ENCODE data around the gene ELMO3.

Gene ELMO3

DNA sequence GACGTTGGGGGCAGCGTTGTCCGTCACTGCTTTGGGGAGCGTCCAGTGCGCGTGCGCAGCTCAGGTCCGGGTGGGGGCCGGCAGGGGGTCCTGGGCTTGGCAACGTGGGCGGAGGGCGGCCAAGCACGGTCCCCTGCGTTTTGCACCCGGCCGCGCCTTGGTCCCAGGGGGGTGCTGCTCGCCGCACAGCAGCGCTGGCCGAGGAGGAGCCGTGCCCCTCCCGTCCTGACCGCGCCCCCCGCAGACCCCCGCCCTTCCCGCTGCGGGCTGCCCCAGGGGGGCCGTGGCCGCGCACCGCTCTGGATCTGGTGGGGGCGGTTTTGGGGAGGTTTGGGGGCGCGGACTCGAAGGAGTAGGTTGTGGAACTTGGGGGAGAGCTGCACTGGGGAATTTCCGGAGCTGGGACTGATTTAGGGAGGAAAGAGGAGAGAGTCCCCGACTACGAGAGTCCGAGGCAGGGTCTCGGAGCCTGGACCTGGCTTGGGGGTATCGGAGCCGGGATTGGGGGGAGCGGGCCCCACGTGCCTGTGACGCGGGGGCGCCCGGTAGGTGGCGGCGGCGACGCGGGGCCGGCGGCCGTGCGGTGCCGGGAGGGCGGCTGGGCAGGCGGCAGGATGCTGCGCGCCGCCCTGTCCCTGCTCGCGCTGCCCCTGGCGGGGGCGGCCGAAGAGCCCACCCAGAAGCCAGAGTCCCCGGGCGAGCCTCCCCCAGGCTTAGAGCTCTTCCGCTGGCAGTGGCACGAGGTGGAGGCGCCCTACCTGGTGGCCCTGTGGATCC, 49.7 kb downstream of the ELMO3 start, which contains the start of gene SLC9A5:
Gene SLC9A5, plus strand, starts transcription at position 579 of the 777 bp plus-strand sequence. Its CDS starts 36 bp downstream, at position 615.
- peaks cover 29% of the 10 kb centered on the region for H3K4me1 ChIP-seq (ENCODE audit: low read depth, poor library complexity, severe bottlenecking)
- H4K20me1 ChIP-seq (ENCODE audit: insufficient read depth), result no peaks in the 10 kb centered on the region
- H3K27ac ChIP-seq, result no peak within 1 kb of the TSS
- peak within 1 kb of the TSS; percentile 100 for H3K4me2 ChIP-seq
- peaks cover 34% of the 10 kb centered on the region for H3K27me3 ChIP-seq (ENCODE audit: insufficient read depth, low read depth)
- no peaks in the 10 kb centered on the region for H3K36me3 ChIP-seq (ENCODE audit: insufficient read depth)
- no peaks in the 10 kb centered on the region for H3K79me2 ChIP-seq (ENCODE audit: insufficient read depth, low read depth)
- H2AFZ ChIP-seq (ENCODE audit: low read depth), result peak within 1 kb of the TSS; percentile 97
- H3K9ac ChIP-seq, result peak within 1 kb of the TSS; percentile 57; the same call in 1 of the 2 replicates
- no peak within 1 kb of the TSS for H3K4me3 ChIP-seq (IDR thresholded peaks at IDR 0.05; ENCODE audit: insufficient read depth, low read depth, low read length)
- TF ChIP-seq, protein P1, sequence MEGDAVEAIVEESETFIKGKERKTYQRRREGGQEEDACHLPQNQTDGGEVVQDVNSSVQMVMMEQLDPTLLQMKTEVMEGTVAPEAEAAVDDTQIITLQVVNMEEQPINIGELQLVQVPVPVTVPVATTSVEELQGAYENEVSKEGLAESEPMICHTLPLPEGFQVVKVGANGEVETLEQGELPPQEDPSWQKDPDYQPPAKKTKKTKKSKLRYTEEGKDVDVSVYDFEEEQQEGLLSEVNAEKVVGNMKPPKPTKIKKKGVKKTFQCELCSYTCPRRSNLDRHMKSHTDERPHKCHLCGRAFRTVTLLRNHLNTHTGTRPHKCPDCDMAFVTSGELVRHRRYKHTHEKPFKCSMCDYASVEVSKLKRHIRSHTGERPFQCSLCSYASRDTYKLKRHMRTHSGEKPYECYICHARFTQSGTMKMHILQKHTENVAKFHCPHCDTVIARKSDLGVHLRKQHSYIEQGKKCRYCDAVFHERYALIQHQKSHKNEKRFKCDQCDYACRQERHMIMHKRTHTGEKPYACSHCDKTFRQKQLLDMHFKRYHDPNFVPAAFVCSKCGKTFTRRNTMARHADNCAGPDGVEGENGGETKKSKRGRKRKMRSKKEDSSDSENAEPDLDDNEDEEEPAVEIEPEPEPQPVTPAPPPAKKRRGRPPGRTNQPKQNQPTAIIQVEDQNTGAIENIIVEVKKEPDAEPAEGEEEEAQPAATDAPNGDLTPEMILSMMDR (conservative IDR thresholded peaks at IDR 0.05; ENCODE audit: low read depth, low read length), result no peak

DNA sequence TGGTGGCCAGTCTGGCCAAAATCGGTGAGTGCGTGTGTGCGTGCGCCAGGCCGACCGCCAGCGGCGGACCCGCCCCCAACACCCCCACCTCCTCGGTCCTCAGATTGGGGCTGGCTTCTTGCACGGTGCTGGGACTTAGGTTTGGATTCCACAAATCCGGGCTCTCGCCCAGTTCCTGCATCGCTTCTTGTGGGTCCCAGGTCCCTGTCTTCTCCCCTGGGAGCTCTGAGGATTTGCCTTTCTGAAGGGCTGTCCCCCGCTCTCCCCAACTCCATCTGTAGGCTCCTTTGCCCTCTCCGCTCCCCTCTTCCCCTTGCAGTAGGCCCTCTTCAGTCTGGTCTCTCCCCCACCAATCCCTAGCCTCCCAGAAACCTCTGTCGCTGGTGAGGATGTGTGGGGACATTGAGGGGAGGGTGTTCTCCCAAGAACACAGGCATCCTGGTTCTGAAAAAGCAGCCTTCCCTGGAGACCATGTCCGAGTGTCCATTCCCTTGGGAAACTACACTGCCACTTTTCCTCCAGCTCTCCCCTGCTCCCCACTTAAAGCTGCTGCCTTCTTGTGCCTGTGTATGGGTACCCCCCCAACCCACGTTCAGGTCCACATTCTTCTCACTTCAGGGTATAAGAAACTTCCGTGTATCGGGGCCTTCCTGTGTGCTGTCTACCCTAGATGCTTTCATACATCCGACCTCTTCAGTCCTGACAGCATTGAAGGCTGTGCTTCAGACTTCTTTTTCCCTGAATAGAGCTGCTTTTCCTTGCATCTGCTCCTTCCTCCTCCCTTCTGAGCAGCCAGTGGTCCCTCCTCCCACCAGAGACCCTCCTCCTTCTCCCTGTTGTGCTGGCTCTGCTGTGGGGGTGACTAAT, 50.5 kb downstream of the ELMO3 start:
- no peaks in the 10 kb centered on the region for H4K20me1 ChIP-seq (ENCODE audit: insufficient read depth)
- H3K4me3 ChIP-seq (IDR thresholded peaks at IDR 0.05; ENCODE audit: insufficient read depth, low read depth, low read length), result no peak overlapping the region
- peak overlapping the region; percentile 100 for H3K4me2 ChIP-seq
- no peak overlapping the region for H3K27ac ChIP-seq
- H3K27me3 ChIP-seq (ENCODE audit: insufficient read depth, low read depth), result peaks cover 34% of the 10 kb centered on the region
- peak overlapping the region; percentile 97 for H2AFZ ChIP-seq (ENCODE audit: low read depth)
- no peaks in the 10 kb centered on the region for H3K79me2 ChIP-seq (ENCODE audit: insufficient read depth, low read depth)
- H3K9ac ChIP-seq, result peak overlapping the region; percentile 57; the same call in 1 of the 2 replicates
- TF ChIP-seq, protein P1 (conservative IDR thresholded peaks at IDR 0.05; ENCODE audit: low read depth, low read length), result no peak
- H3K4me1 ChIP-seq (ENCODE audit: low read depth, poor library complexity, severe bottlenecking), result peaks cover 23% of the 10 kb centered on the region
- H3K36me3 ChIP-seq (ENCODE audit: insufficient read depth), result no peaks in the 10 kb centered on the region

DNA sequence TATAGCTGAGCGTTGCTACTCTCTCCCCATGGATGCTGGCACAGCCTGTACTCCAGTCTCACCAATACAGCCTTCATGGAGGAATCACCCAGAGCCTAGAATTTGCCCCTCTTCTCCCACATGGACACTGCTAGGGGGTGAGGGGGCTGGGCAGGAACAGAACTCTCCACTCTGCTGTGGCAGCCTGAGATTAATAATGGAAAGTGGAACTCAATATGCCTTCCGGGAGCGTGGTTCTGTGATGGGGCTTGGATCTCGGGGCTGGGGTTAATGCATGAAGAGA, 51.1 kb downstream of the ELMO3 start:
- Histone ChIP-seq H3K9ac (no peak overlapping the region), H3K27ac (no peak overlapping the region), H3K36me3 (ENCODE audit: insufficient read depth) (no peaks in the 10 kb centered on the region), H4K20me1 (ENCODE audit: insufficient read depth) (no peaks in the 10 kb centered on the region), H3K4me3 (IDR thresholded peaks at IDR 0.05; ENCODE audit: insufficient read depth, low read depth, low read length) (no peak overlapping the region), H3K27me3 (ENCODE audit: insufficient read depth, low read depth) (peaks cover 34% of the 10 kb centered on the region), H3K4me1 (ENCODE audit: low read depth, poor library complexity, severe bottlenecking) (peaks cover 18% of the 10 kb centered on the region), H3K79me2 (ENCODE audit: insufficient read depth, low read depth) (no peaks in the 10 kb centered on the region), H3K4me2 (no peak overlapping the region), H2AFZ (ENCODE audit: low read depth) (no peak overlapping the region)
- TF ChIP-seq, protein P1 (conservative IDR thresholded peaks at IDR 0.05; ENCODE audit: low read depth, low read length), result no peak

DNA sequence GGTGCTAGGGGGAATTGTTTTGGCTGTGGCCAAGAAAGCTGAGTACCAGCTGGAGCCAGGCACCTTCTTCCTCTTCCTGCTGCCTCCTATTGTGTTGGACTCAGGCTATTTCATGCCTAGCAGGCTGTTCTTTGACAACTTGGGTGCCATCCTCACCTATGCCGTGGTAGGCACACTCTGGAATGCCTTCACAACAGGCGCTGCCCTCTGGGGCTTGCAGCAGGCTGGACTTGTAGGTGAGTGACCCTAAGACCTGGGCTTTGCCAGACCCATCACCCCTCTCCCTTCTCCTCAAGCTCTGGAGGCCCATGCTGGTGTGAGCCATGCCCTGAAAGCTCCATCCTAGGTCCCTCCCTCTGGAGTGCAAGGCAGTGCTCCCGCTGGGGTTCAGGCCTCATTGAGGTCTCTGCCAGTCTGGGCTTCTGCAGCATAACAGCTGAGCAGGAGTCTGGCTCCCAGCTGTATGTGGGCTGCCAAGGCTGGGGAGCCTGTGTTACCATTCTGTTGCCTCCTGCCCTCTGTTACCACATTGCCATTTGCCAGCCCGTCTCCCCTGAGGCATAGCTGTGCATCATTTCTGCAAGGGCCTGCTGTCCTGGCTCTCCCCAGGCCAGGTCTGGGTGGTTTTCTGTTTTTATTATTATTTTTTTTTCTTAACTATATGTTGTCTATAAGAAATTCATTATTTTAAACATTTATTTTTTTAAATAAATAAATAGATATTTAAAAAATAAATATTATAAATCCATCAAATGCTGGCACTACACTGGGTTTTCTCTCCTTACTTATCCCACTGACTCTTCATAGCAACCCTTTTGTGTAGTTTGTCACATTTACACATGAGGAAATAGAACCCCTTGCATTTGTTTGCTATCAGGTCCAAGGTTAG, 53.9 kb downstream of the ELMO3 start:
- no peak overlapping the region for H3K4me3 ChIP-seq (IDR thresholded peaks at IDR 0.05; ENCODE audit: insufficient read depth, low read depth, low read length)
- H3K79me2 ChIP-seq (ENCODE audit: insufficient read depth, low read depth), result no peaks in the 10 kb centered on the region
- no peak overlapping the region for H3K27ac ChIP-seq
- no peak overlapping the region for H3K9ac ChIP-seq
- H3K4me1 ChIP-seq (ENCODE audit: low read depth, poor library complexity, severe bottlenecking), result peaks cover 5% of the 10 kb centered on the region
- TF ChIP-seq, protein P1 (conservative IDR thresholded peaks at IDR 0.05; ENCODE audit: low read depth, low read length), result no peak
- peaks cover 34% of the 10 kb centered on the region for H3K27me3 ChIP-seq (ENCODE audit: insufficient read depth, low read depth)
- no peak overlapping the region for H2AFZ ChIP-seq (ENCODE audit: low read depth)
- H3K36me3 ChIP-seq (ENCODE audit: insufficient read depth), result no peaks in the 10 kb centered on the region
- H3K4me2 ChIP-seq, result no peak overlapping the region
- no peaks in the 10 kb centered on the region for H4K20me1 ChIP-seq (ENCODE audit: insufficient read depth)
